Right ventricle myocardium superior (tissue), 1 donor: ENCODE measurements around the gene SLC1A3. TPM values are rescaled to one million over a fixed set of nuclear protein-coding genes. Genes with fewer than 3 reads are reported as not detected.
"Not testable (repeated sequence)": the region's sequence is repeated elsewhere in the genome, so short reads cannot be mapped to it uniquely, and the experiment has no call there.

Experiments
- ATAC-seq: fragments of 200-7000 bp; cut with Tn5 transposase; one replicate; pipeline ENCODE4 v1.9.1; 2020; ENCODE audit warnings: mild to moderate bottlenecking; ENCODE audit not compliant: poor library complexity
- DNase-seq: peaks from one replicate; pipeline ENCODE4 v3.0.0-alpha.2; 2020
- intact Hi-C: fragments of 100-400 bp; cut with DNase I; formaldehyde crosslinking; loops from one replicate; pipeline ENCODE4 v1.11.2; 2022
- total RNA-seq: library from RNA; stranded (reverse); fragmentation: NEBNext Ultra II Directional; extraction: Animal tissue kit (Norgen Biotek cat#: 25700); gene quantifications from one replicate; pipeline ENCODE4 v1.2.1, GENCODE V29; 2021
- donor health status: DM: no; HTN: yes; CAD: no; lungs with severe emphysema.

SLC1A3 gene
- total RNA-seq, 1 donor from 2014 or later: 93.8 TPM

DNA sequence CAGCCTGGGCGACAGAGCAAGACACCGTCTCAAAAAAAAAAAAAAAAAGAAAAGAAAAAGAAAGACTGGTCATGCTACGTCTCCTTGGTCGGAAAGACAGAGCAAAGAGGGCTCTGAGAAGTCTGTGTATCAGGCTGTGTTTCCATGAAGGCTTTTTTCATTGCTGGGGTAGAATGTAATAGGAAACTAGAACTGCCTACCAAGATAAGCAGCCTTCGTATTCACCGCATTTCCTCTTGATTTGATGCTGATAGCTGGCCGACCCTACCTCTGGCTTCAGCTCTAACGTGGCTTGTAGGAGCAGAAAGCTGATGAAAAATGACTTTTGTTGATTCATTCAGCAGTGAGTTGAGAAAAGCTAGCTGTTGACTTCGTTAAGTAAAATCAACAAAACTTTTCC lies 17.4 kb downstream of the SLC1A3 start:
- intact Hi-C loops: no loop called here
- DNase-seq: no peak
- ATAC-seq: no peak

- DNase-seq (no peak), ATAC-seq (peak; percentile 78)
- intact Hi-C loops: no loop called here
These were observed 17.9 kb downstream of the SLC1A3 start for GRCh38 chr5:36624277-36624676.

GRCh38 chr5:36628695-36629094 lies 22.3 kb downstream of the SLC1A3 start:
- ATAC-seq (no peak), DNase-seq (no peak)
- intact Hi-C loops: no loop called here

DNA sequence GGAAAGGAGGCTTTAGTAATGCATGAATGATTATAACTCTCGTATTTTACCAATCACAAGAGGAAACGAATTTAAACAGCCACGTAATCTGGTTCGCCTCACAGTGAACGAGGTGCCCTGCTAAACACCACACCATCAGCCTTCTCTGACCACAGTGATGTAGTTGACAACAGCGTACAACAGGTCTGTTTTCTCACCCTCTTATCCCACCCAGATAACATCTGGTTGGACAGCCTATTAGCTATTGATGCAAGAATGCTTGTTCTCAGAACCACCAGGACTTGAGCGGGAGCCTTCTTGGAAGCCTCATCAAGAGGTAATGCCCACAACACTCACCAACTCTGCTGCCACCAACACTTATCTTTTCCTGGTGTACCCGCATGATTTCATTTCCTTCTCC lies 23.3 kb downstream of the SLC1A3 start:
- intact Hi-C loops: no loop called here
- peak; percentile 34 for ATAC-seq

GRCh38 chr5:36630201-36631145 lies 24.1 kb downstream of the SLC1A3 start:
- DNase-seq: no peak
- intact Hi-C loops: no loop called here
- no peak for ATAC-seq

More for the DNA sequence above, 23.3 kb downstream of the SLC1A3 start:
- DNase-seq: no peak

DNA sequence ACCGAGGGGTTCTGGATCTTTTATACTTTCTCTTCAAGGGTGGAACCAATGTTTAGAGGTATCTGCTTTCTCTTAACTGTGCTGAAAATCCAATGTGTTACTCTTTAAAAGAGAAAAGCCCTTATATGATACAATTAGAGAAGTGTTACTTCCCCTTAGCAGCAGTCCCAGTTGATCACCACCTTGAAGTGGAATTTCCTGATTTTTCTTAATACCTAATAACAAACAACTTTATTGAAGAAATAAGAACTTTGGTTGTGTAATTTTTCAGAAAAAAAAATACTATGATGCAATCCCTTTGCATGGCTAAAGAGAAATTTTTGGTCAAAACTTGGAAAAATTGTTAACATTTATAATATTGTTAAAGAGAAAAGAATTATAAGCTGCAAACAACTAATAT lies 24.7 kb downstream of the SLC1A3 start:
- ATAC-seq (no peak), DNase-seq (no peak)
- intact Hi-C loops: no loop called here

GRCh38 chr5:36631620-36632362 lies 25.4 kb downstream of the SLC1A3 start:
- intact Hi-C loops: no loop called here
- ATAC-seq (peak; percentile 49), DNase-seq (no peak)

GRCh38 chr5:36632363-36632664 lies 25.9 kb downstream of the SLC1A3 start:
- no peak for ATAC-seq

DNA sequence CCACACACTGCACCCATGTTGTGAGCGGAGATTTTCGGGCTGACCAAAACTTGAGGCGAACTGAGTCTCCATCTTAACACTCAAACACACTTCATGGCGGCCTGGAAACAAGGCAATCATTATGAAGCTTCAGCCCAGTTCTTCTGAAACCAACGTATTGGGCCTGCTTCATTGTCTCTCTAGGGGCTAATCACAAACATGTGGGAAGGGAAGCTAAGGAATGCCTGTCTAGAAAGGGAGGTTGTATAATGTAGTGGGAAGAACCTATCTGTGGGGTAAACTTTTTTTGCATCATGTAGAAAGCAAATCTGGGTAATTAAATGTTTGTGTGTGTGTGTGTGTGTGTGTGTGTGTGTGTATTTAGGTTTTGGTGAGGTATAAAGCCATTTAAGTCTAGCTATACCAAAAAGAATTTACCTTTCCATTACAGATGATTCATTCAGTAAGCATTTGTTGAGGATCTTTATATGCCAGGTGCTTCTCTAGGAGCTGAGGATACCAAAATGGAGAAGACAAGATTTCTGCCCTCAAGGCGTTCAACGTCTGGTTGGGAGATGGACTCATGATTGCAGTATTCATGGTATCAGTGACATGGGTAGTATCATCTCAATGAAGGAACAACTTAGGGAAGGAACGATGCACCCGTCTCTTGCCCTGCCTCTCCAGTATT lies 29.4 kb downstream of the SLC1A3 start:
- intact Hi-C loops: no loop called here
- ATAC-seq: no peak
- DNase-seq: no peak

More at GRCh38 chr5:36632363-36632664, 25.9 kb downstream of the SLC1A3 start:
- intact Hi-C loops: no loop called here
- DNase-seq: no peak

DNA sequence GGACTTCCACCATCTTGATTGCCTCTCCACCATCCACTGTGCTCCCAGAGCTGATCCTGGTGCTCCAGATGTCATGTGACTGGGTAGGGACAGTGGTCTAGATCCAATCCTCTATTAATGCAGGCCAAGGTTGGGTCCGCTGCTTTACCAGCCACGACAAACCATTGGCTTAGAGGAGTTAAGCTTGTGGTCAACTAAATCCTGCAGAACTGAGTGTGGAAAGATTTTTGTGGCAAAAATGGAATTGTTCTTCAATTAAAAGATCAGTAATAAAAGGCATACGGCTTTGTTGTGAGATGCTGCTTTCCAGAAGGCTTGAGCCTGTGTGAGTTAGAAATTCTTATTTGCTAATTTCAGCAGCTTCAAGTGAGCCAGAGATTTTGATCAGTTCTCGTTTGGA lies 30.7 kb downstream of the SLC1A3 start:
- ATAC-seq (no peak), DNase-seq (no peak)
- intact Hi-C loops: no loop called here

- ATAC-seq: no peak
- no peak for DNase-seq
- intact Hi-C loops: no loop called here
These were observed 31.1 kb downstream of the SLC1A3 start for GRCh38 chr5:36637516-36637915.

- intact Hi-C loops: no loop called here
- no peak for DNase-seq
- ATAC-seq: no peak
These were observed 31.6 kb downstream of the SLC1A3 start for GRCh38 chr5:36638056-36638455.

- intact Hi-C loops: no loop called here
- ATAC-seq (no peak), DNase-seq (no peak)
These were observed 34.5 kb downstream of the SLC1A3 start for GRCh38 chr5:36640949-36641348.

- ATAC-seq (no peak), DNase-seq (no peak)
- intact Hi-C loops: no loop called here
These were observed 35.0 kb downstream of the SLC1A3 start for GRCh38 chr5:36641431-36641830.

DNA sequence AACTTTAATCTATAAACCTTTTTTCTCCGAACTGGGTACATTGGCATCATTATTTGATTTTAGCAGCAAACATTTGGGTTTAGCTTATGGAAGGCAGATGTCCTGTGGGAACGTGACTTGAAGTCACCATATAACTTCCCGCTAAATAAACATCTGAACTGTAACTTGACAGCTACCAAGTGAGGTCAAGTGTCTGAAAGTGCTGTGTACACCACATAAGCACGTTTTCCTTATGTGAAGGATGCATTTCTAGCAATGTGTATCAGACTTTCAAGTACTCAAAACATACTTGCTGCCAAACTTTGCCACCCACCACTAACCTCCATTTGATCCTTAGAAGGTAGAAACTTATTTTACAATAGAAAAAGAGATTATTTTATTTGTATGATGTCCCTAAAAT lies 35.7 kb downstream of the SLC1A3 start:
- intact Hi-C loops: no loop called here
- ATAC-seq (no peak), DNase-seq (no peak)

DNA sequence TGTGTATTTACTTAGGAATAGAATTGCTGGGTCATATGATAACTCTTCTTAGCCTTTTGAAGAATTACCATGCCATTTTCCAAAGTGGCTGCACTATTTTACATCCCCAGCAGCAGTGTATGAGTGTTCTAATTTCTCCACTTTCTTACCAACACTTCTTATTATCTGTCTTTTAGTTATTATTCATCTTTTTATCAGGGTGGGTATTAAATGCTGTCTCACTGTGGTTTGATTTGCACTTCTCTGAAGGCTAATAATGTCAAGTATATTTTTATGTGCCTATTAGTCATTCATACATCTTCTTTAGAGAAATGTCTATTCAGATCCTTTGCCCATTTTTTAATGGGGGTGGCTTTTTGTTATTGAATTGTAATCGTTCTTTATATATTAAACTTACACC lies 36.8 kb downstream of the SLC1A3 start:
- intact Hi-C loops: no loop called here
- ATAC-seq: no peak
- DNase-seq: no peak

GRCh38 chr5:36643841-36644240 lies 37.4 kb downstream of the SLC1A3 start:
- DNase-seq, ATAC-seq, intact Hi-C loops: not testable (repeated sequence)

DNA sequence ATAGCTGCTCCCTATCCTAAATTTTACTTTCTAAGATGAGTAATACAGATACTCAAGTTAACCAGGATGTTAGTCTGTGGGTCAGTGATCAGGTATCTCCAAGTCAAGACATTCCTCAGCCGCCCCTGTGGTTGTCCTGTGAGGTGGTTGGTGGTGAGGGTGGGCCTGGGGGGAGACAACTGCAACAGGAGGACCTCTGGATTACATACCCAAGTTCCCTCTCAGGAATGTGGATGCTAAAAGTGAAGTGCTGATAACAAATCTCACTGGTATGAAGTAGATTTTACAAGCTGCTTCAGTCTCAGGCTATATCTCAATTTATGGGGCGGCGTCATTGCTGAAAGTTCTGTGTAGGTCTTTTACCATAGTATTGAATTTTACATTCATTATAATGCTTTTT lies 38.3 kb downstream of the SLC1A3 start:
- ATAC-seq (no peak), DNase-seq (no peak)
- intact Hi-C loops: no loop called here

DNA sequence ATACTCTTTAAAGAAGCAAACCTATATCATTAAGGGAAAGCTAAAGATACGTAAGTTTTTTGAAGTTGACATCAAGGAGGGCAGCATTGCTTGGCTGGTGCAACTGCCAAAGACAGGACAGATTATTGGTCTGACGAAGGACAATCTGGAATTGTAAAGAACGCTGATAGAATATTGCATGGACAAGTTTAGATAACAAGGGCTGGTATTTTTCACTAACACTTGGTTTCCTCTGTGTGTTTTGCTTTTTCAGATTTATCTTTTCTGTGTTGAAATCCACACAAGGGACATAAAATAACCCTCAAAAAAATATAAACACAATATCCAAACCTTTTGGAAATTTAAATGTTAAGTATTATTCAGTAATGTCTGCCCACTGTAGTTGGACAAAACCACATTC lies 39.7 kb downstream of the SLC1A3 start:
- intact Hi-C loops: no loop called here
- ATAC-seq (no peak), DNase-seq (no peak)
